ENCODE data around the gene PXN.

Gene PXN

GRCh38 chr12:120230974-120231315 is 34.6 kb downstream of the PXN start:
- Histone ChIP-seq H3K27ac (peak overlapping the region; percentile 82 to 94), H3K4me3 (peak overlapping the region; percentile 46)
- no peak for DNase-seq (ENCODE audit: low spot score)
- TF ChIP-seq CTCF (IDR thresholded peaks at IDR 0.05) = no peak

- TF ChIP-seq CTCF (IDR thresholded peaks at IDR 0.05) = no peak
- no peak for DNase-seq (ENCODE audit: low spot score)
- peak overlapping the region; percentile 82 to 94 for H3K27ac ChIP-seq
- H3K4me3 ChIP-seq = peak overlapping the region; percentile 46
These were observed 35.1 kb downstream of the PXN start for GRCh38 chr12:120230326-120230973.

GRCh38 chr12:120229487-120230325 is 35.8 kb downstream of the PXN start:
- Histone ChIP-seq H3K27ac (peak overlapping the region; percentile 82 to 94), H3K4me3 (peak overlapping the region; percentile 46)
- peak; percentile 74 for DNase-seq (ENCODE audit: low spot score)
- no peak for TF ChIP-seq CTCF (IDR thresholded peaks at IDR 0.05)

- no peak for TF ChIP-seq CTCF (IDR thresholded peaks at IDR 0.05)
- Histone ChIP-seq H3K4me3 (peak overlapping the region; percentile 42), H3K27ac (peak overlapping the region in 1 of 2 donors; percentile 94)
- peak; percentile 72 for DNase-seq (ENCODE audit: low spot score)
These were observed 36.5 kb downstream of the PXN start for GRCh38 chr12:120229071-120229486.

- peak; percentile 87 for TF ChIP-seq CTCF (IDR thresholded peaks at IDR 0.05)
- Histone ChIP-seq H3K27ac (peak overlapping the region in 1 of 2 donors; percentile 59), H3K4me3 (peak overlapping the region; percentile 42)
- peak; percentile 81 for DNase-seq (ENCODE audit: low spot score)
These were observed 37.0 kb downstream of the PXN start for GRCh38 chr12:120228291-120229070.

GRCh38 chr12:120228041-120228290 is 37.6 kb downstream of the PXN start:
- no peak for TF ChIP-seq CTCF (IDR thresholded peaks at IDR 0.05)
- peak overlapping the region in 1 of 2 donors; percentile 59 for H3K27ac ChIP-seq
- H3K4me3 ChIP-seq = peak overlapping the region; percentile 42

More at GRCh38 chr12:120228041-120228290, 37.6 kb downstream of the PXN start:
- no peak for DNase-seq (ENCODE audit: low spot score)

Data from coronary artery (tissue), 2 donors.